ENCODE data around the gene KCTD1. TPM values are rescaled to one million over a fixed set of nuclear protein-coding genes. Genes with fewer than 3 reads are reported as not detected.
A peak's percentile ranks its signal among the peaks of the same experiment; 100 is the strongest.

The KCTD1 gene
- total and polyA plus RNA-seq, 2 donors from 2014 or later: 48.5 to 83.7 TPM

DNA sequence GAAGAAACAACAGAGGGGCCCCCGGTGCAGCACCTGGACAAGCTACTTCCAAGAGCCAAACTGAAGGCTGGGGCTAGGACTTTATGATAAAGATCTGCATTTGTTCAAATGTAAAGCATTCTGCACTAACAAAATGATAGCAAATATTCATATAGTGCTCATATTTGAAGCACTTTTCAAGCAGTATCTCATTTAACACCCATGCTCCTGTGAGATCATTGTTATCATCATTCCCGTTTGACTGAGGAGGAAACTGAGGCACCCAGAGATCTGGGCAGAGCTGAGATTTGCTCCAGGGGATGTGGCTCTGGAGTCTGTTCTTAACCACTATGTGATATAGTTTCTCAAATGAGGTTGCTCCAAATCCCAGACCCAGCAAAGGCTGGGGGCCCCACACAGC is 9.8 kb downstream of the KCTD1 start:
- intact Hi-C loops (cut with DNase I): no loop called here
- TF ChIP-seq, protein P1, sequence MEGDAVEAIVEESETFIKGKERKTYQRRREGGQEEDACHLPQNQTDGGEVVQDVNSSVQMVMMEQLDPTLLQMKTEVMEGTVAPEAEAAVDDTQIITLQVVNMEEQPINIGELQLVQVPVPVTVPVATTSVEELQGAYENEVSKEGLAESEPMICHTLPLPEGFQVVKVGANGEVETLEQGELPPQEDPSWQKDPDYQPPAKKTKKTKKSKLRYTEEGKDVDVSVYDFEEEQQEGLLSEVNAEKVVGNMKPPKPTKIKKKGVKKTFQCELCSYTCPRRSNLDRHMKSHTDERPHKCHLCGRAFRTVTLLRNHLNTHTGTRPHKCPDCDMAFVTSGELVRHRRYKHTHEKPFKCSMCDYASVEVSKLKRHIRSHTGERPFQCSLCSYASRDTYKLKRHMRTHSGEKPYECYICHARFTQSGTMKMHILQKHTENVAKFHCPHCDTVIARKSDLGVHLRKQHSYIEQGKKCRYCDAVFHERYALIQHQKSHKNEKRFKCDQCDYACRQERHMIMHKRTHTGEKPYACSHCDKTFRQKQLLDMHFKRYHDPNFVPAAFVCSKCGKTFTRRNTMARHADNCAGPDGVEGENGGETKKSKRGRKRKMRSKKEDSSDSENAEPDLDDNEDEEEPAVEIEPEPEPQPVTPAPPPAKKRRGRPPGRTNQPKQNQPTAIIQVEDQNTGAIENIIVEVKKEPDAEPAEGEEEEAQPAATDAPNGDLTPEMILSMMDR (IDR thresholded peaks at IDR 0.05; ENCODE audit: borderline replicate concordance, extremely low read depth, insufficient read depth): no peak
- Histone ChIP-seq H3K4me3 (ENCODE audit: low read length in 3 of 3) (no peak overlapping the region), H3K27ac (ENCODE audit: low read depth in 2 of 2, low read length in 2 of 2) (no peak overlapping the region), H3K9me3 (ENCODE audit: control insufficient read depth in 2 of 3, insufficient read depth in 1 of 3, low read length in 3 of 3) (no peaks in the 10 kb centered on the region), H3K27me3 (ENCODE audit: control insufficient read depth, insufficient read depth, low read length) (no peaks in the 10 kb centered on the region), H3K36me3 (ENCODE audit: control insufficient read depth in 2 of 3, insufficient read depth in 3 of 3, low read length in 3 of 3) (no peaks in the 10 kb centered on the region), H3K4me1 (ENCODE audit: control insufficient read depth in 2 of 3, insufficient read depth in 2 of 3, low read depth in 1 of 3, low read length in 3 of 3) (peaks cover 2 to 17% (median 3%) of the 10 kb centered on the region in 3 donors), H3K9ac (ENCODE audit: low read length in 3 of 3) (no peak overlapping the region)
- DNase-seq (no peak), FAIRE-seq (no peak)

- H3K4me3 ChIP-seq (ENCODE audit: low read length in 3 of 3): no peak overlapping the region
- no peaks in the 10 kb centered on the region for H3K36me3 ChIP-seq (ENCODE audit: control insufficient read depth in 2 of 3, insufficient read depth in 3 of 3, low read length in 3 of 3)
- no peak for FAIRE-seq
- no peak overlapping the region for H3K27ac ChIP-seq (ENCODE audit: low read depth in 2 of 2, low read length in 2 of 2)
- peak in 1 of 5 donors; percentile 41 for DNase-seq
- H3K4me1 ChIP-seq (ENCODE audit: control insufficient read depth in 2 of 3, insufficient read depth in 2 of 3, low read depth in 1 of 3, low read length in 3 of 3): peaks cover 2 to 12% (median 3%) of the 10 kb centered on the region in 3 donors
- TF ChIP-seq, protein P1 (IDR thresholded peaks at IDR 0.05; ENCODE audit: borderline replicate concordance, extremely low read depth, insufficient read depth): no peak
- intact Hi-C loops (cut with DNase I): no loop called here
- H3K9me3 ChIP-seq (ENCODE audit: control insufficient read depth in 2 of 3, insufficient read depth in 1 of 3, low read length in 3 of 3): no peaks in the 10 kb centered on the region
- no peaks in the 10 kb centered on the region for H3K27me3 ChIP-seq (ENCODE audit: control insufficient read depth, insufficient read depth, low read length)
- no peak overlapping the region for H3K9ac ChIP-seq (ENCODE audit: low read length in 3 of 3)
These were observed 11.7 kb downstream of the KCTD1 start for GRCh38 chr18:26536664-26537063.

DNA sequence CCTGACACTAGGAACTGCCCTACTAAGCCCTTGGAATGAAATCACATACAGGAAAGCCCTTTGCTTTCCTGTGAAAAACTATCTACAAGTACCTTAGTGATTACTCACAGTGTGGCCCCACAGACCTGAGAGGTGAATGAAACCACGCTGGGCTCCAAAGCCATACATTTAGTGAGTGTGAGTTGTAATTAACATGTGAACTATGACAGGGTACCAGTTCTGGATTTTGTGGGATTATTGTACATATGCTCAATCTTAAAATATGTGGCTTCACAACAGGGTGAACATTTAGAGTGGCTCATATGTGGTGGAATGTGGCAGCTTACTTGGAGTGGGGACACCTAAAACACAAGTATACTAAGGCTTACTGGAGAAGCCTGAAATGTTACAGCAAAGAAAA is 12.3 kb downstream of the KCTD1 start:
- intact Hi-C loops (cut with DNase I): no loop called here
- H3K4me3 ChIP-seq (ENCODE audit: low read length in 3 of 3): no peak overlapping the region
- H3K4me1 ChIP-seq (ENCODE audit: control insufficient read depth in 2 of 3, insufficient read depth in 2 of 3, low read depth in 1 of 3, low read length in 3 of 3): peaks cover 2 to 12% (median 3%) of the 10 kb centered on the region in 3 donors
- no peaks in the 10 kb centered on the region for H3K9me3 ChIP-seq (ENCODE audit: control insufficient read depth in 2 of 3, insufficient read depth in 1 of 3, low read length in 3 of 3)
- no peak overlapping the region for H3K9ac ChIP-seq (ENCODE audit: low read length in 3 of 3)
- H3K27me3 ChIP-seq (ENCODE audit: control insufficient read depth, insufficient read depth, low read length): no peaks in the 10 kb centered on the region
- DNase-seq (no peak), FAIRE-seq (no peak)
- TF ChIP-seq, protein P1 (IDR thresholded peaks at IDR 0.05; ENCODE audit: borderline replicate concordance, extremely low read depth, insufficient read depth): no peak
- H3K36me3 ChIP-seq (ENCODE audit: control insufficient read depth in 2 of 3, insufficient read depth in 3 of 3, low read length in 3 of 3): no peaks in the 10 kb centered on the region
- no peak overlapping the region for H3K27ac ChIP-seq (ENCODE audit: low read depth in 2 of 2, low read length in 2 of 2)

- Histone ChIP-seq H3K36me3 (ENCODE audit: control insufficient read depth in 2 of 3, insufficient read depth in 3 of 3, low read length in 3 of 3) (no peaks in the 10 kb centered on the region), H3K4me1 (ENCODE audit: control insufficient read depth in 2 of 3, insufficient read depth in 2 of 3, low read depth in 1 of 3, low read length in 3 of 3) (peaks cover 2 to 12% (median 3%) of the 10 kb centered on the region in 3 donors), H3K27me3 (ENCODE audit: control insufficient read depth, insufficient read depth, low read length) (no peaks in the 10 kb centered on the region), H3K4me3 (ENCODE audit: low read length in 3 of 3) (no peak overlapping the region), H3K9ac (ENCODE audit: low read length in 3 of 3) (no peak overlapping the region), H3K27ac (ENCODE audit: low read depth in 2 of 2, low read length in 2 of 2) (no peak overlapping the region), H3K9me3 (ENCODE audit: control insufficient read depth in 2 of 3, insufficient read depth in 1 of 3, low read length in 3 of 3) (no peaks in the 10 kb centered on the region)
- TF ChIP-seq, protein P1 (IDR thresholded peaks at IDR 0.05; ENCODE audit: borderline replicate concordance, extremely low read depth, insufficient read depth): no peak
- FAIRE-seq: no peak
- DNase-seq: no peak
- intact Hi-C loops (cut with DNase I): no loop called here
These were observed 12.7 kb downstream of the KCTD1 start for GRCh38 chr18:26535630-26536029.

All from kidney (tissue), 14 donors.